ENCODE measurements around the gene ARHGAP26.
"Not testable (repeated sequence)": the region's sequence is repeated elsewhere in the genome, so short reads cannot be mapped to it uniquely, and the experiment has no call there.

The ARHGAP26 gene

GRCh38 chr5:143114481-143114880 lies 344.3 kb downstream of the ARHGAP26 start:
- no peak for DNase-seq (ENCODE audit: low read depth in 2 of 2)

DNA sequence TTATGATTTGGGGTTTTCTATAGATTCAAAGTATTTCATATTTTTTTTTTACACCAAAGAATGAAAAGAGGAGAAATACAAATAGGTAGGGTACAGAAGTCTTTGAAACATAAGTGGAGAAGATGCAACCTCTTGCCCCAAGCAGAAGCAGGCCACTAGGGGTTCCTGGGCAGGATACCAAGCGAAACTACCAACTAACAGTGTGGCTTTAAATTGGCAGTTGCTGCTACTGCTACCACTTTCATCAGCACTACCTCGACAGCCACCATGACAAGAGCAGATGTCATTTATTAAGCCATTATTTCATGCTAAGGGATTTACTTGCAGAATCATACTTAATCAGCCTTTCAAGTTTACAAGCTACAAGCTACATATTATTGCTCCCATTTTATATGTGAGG lies 345.2 kb downstream of the ARHGAP26 start:
- no peak for DNase-seq (ENCODE audit: low read depth in 2 of 2)

DNA sequence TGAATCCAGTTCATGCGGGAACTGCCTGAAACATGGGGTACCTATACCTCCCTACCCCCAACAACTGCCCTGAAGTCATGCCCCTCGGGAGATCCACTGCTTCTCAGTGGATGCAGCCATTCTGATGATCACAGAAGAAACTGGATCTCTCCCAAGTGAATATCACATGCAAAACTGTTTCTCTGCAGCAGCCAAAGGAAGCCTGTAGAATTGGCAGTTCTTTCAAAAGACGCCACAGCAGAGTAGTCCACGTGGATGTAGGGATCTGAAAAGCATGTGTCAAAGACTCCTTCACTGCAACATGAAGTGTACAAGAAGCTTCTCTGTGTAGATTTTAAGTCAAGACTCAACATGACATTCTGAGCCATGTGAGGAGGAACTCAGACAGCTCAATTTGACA lies 346.6 kb downstream of the ARHGAP26 start:
- no peak for DNase-seq (ENCODE audit: low read depth in 2 of 2)

DNA sequence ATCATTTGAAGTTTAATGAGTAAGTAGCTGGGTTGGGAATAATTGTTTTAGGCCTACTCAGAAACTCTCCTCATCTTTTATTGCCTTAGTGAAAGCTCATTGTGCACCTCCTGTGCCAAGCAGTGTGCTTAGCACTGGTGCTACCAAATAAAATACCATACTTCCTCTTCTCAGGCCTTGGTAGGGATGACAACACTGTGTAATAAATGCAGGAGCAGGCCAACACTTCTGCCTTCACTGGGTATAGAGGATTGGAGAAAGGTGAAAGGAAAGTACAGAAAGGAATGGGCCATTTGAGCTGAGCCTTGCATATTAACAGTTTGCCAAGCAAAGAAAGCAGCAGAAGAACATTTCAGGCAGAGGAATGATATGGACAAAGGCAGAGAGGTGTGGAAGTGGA lies 347.6 kb downstream of the ARHGAP26 start:
- no peak for DNase-seq (ENCODE audit: low read depth in 2 of 2)

- DNase-seq (ENCODE audit: low read depth in 2 of 2), result no peak
Observed at GRCh38 chr5:143118222-143118621, 348.0 kb downstream of the ARHGAP26 start.

DNA sequence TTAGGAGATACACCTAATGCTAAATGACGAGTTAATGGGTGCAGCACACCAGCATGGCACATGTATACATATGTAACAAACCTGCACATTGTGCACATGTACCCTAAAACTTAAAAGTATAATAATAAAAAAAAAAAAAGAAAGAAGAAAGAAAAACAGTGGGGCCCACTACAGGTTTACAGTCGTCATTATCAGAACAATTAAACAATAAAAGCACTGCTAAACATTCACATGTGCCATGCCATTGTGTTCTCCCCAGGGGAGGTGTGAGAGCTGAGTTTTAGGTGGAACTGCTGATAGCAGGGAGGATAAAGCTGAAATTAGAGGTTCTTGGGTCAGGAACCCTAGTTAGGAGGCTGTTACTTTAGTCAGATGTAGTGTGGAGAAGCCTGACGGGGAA lies 348.6 kb downstream of the ARHGAP26 start:
- not testable (repeated sequence) for DNase-seq (ENCODE audit: low read depth in 2 of 2)

DNA sequence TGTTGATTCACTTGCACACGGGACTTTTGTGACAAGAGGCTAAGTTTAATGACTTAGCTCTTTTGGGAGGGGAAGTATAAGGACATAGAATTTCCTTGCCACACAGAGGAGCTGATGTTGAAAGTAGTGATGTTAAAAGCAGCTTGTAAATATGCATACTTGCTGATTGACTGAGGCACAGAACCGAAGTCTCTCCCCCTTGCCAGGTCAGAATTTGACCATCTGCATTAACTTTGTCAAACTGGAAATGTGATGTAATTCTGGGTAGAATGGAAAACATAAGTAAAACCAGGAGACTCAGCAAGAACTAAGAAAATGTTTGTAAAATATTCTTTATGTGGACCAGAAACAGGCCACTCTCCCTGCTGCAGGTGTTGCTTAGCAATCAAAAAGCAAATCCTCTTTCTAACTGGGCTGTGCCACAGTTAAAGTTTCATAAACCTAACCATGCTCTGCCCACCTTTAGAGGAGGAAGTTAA lies 349.2 kb downstream of the ARHGAP26 start:
- no peak for DNase-seq (ENCODE audit: low read depth in 2 of 2)

DNA sequence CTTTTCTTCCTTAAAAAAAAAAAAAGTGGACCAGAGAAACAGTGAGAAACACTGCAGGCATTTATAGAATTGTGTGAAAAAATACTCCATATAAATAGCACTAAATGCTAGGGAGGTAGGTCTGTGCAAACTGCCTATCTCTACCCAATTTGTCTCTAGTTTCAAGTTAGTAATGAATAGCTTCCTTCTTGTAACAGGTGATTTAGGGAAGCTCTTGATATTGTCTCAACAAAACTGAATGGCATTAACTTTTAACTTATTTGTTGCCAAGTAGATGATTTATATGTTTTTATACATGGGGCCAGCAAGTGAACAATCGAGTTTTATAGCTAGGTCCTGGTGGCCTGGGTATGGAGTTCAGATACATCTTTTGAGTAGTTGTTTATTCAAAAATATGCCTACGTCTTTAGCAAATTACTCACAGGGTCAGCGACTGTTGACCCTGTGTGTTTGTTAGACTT lies 349.7 kb downstream of the ARHGAP26 start:
- no peak for DNase-seq (ENCODE audit: low read depth in 2 of 2)

GRCh38 chr5:143120460-143121134 lies 350.4 kb downstream of the ARHGAP26 start:
- no peak for DNase-seq (ENCODE audit: low read depth in 2 of 2)

GRCh38 chr5:143121135-143121475 lies 350.9 kb downstream of the ARHGAP26 start:
- no peak for DNase-seq (ENCODE audit: low read depth in 2 of 2)

- no peak for DNase-seq (ENCODE audit: low read depth in 2 of 2)
Observed at GRCh38 chr5:143124593-143124992, 354.4 kb downstream of the ARHGAP26 start.

DNA sequence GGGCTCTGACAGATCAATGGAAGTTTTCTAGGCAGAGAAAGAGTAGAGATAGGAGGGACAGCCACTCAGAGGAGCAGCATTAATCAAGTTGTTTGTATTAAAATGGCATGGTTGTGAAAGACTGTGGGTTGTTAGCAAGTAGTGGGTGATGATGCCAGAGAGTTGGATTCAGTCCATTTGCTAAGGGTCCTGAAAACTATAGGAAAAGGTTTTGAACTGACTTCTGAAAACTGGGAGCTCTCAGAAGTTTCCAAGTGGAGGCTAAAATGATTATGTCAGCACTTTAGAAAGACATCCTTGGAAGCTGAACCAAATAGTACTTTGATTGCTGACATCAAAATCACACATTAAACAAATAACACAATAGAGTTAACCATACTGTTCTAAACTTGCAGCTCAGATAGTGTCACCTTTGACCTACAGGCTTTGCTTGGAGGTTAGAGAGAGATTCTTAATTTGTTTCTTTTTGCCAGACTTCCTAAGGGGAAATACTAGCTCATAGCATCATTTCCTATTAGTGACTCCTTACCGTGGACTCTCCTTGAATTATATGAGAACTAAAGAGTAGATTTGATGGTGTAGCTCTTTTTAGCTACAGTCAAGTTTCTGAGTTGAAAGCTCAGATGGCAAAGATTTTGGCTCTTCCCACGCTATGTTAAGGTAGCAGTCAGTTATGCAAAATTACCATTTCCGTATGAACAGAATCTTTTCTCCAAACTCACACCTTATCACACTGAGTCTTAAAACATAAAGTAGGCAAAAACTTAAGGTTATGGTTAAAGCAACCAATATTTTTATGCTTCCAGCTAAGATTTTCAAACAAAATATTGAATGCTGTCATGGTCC lies 356.2 kb downstream of the ARHGAP26 start:
- no peak for DNase-seq (ENCODE audit: low read depth in 2 of 2)

DNA sequence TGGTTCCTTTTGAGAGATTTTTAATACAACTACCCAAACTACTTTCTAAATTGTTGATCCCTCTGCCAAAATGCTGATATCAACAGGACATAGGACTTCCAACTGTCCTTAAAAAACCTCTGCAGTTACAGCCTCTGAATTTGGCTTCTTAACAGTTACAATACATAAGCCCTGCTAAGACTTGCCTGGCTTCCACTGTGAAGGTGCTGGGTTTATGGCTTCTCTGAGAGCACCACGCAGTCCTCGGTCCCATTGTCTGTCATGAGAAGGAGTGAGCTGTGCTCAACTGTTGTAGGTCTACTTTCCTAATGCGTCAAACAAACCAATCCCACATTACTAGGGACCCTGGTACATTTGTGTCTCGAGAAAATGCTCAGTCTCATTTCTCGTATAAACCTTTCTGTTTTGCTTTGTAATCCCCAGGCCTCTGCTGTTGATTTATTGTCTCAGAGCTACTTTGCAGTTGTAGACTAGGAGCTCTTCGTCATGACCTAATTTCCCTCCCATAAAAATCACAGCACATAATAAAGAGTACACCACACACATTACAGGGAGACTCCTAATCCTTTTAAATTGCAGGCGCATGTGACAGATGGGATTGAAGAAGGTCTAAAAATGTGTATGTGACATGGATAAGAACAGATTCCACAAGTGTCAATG lies 358.4 kb downstream of the ARHGAP26 start:
- DNase-seq (ENCODE audit: low read depth in 2 of 2), result no peak

DNA sequence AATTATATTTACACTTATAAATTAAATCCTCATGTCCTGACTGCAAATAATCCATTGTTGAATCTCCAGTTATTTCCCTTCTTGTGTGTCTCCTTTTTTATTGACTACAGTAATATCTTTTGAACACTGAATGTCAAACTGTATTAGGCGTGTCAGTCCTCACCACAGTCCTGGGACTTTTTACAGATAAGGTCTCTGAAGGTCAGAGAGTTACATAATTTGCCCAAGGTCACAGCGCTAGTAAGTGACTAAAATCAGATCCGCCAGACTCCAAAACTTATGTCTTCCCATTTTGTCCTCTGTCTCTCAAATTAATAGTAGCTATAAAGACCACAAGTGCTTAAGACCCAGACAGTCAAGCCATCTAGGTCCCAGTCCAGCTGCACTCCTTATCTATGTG lies 359.0 kb downstream of the ARHGAP26 start:
- no peak for DNase-seq (ENCODE audit: low read depth in 2 of 2)

- DNase-seq (ENCODE audit: low read depth in 2 of 2), result no peak
Observed at GRCh38 chr5:143129910-143130612, 359.9 kb downstream of the ARHGAP26 start.

DNA sequence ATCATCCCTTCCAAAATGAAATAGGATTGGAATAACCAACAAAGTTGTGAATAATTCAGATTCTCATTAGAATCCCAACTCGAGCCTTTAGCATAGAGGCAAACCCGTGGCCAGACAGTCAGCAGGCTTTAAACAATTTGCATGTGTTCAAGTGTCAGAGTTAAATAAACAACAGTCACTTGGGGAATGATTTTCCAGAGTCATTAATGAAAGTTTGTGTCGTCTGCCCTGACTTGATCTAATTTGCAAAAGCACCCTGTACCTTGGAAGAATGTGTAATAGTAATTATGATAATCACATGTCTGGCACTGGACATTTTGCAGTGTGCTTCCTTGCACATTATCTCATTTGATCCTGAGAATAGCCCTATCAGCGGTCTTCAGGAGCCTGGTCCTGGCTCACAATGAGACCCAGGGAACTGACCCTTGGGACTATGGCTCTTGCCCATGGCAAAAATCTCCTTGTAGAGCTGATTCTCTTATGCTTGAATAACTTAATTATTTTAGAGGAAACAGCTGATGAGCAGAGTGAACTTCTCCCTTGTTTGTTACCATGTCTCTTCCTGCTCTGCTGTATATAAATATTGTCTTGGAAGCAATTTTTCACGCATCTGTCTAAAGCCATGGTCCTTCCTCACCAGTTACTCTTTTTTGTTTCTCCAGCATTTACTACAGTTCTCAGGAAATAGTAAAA lies 360.6 kb downstream of the ARHGAP26 start:
- no peak for DNase-seq (ENCODE audit: low read depth in 2 of 2)

DNA sequence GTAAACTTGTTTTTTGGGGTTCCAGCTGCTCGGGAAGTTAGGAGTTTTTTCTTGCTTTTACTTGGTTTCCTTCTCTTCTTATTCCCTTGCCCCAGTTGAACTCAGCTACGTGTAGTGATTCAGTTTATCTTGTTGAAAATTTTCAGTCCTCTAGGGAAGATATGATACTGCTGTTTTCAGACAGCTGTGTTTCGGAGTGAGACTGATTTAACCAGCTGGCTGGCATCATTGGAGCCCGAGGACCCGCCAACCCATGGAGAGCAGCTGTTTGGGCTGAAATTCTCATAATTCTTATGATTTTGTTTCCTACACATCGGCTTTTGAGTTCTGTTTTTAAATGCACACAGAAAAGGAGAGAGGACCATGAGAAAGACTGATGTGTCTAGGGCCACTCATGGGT lies 361.8 kb downstream of the ARHGAP26 start:
- no peak for DNase-seq (ENCODE audit: low read depth in 2 of 2)

DNA sequence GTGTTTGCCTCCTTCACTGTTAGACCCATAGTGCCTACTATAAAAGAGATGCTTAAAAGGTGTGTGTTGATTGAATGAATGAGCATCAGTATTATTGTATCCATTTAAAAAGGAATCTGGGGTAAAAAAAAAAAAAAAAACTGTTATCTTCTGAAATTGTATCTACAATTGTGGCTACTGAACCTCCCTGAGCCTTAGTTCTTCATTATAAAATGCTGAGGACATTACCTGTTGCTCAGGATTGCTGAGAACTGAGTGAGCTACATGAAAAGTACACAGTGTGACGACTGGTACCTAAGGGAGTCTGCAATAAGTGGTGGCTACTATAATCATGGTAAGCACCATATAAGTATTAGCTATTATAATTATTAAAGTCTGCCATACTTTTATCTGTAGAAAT lies 362.6 kb downstream of the ARHGAP26 start:
- no peak for DNase-seq (ENCODE audit: low read depth in 2 of 2)

DNA sequence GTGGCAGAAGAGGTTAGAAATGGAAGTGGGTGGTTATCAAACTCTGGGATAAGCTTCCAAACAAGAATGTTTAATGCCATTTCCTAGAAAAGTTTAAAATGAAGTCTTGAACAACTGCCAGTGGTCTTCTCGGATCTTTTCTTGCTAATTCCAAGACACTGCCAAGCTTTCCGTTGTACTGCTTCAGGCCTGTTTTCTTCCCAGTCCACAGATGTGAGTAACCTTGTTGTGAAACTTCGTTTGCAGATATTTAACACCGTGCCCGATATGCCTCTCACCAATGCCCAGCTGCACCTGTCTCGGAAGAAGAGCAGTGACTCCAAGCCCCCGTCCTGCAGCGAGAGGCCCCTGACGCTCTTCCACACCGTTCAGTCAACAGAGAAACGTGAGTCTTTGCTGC lies 363.5 kb downstream of the ARHGAP26 start:
- no peak for DNase-seq (ENCODE audit: low read depth in 2 of 2)

DNA sequence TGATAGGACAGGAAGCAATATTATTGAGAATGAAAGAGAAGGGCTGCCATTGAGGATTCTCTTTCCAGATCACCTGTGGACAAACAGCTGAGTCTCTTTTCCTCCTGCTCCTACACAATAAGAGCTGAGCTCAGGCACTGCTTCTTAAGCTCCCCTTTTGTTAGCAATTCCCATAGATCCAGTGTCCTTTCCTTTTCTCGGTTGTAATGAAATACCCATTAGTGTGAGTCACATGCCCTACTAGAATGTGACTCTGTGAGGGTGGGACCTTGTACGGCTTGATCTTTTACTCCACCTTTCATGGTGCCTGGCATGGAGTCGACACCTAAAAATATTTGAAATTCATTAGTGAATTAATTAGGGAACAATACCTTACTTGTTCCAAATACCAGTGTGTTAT lies 364.1 kb downstream of the ARHGAP26 start:
- no peak for DNase-seq (ENCODE audit: low read depth in 2 of 2)

GRCh38 chr5:143134900-143135299 lies 364.7 kb downstream of the ARHGAP26 start:
- no peak for DNase-seq (ENCODE audit: low read depth in 2 of 2)

All from stimulated activated CD8-positive, alpha-beta memory T cell treated with anti-CD3 and anti-CD28 coated beads, Interleukin-7, amount 100 ng/mL, for 4 hours (primary cell).